ENCODE measurements around the gene TMEM89. TPM values are rescaled to one million over a fixed set of nuclear protein-coding genes. Genes with fewer than 3 reads are reported as not detected.

Gene TMEM89
- total RNA-seq, 1 experiment from 2014 or later = not detected

DNA sequence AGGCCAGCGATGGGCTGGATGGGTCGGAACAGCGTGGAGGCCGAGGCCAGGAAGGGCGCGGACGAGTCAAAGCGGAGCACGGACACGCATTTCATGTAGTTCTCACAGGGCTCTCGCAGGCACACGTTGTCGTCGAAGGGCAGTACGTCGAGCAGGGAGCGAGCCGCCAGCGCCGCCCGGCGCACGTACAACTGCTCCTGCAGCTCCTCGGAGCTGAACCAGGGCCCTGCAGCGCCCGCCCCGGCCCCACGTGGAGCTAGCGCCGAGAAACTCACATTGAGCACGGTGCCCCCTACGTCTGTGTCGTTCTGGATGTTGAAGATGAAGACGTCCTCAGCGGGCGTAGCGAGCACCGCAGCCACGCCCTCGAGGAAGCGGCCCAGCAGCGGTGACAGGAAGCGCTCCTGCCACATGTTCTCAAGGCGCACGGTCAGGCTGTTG is 35.3 kb upstream of the TMEM89 start:
- Mint-ChIP-seq H3K27ac (ENCODE audit: unreplicated experiment) (no peak overlapping the region), H3K36me3 (ENCODE audit: insufficient read depth, unreplicated experiment) (peaks cover 59% of the 10 kb centered on the region), H3K9me3 (ENCODE audit: low read depth, unreplicated experiment) (no peaks in the 10 kb centered on the region), H3K27me3 (ENCODE audit: unreplicated experiment) (no peaks in the 10 kb centered on the region), H3K4me3 (ENCODE audit: low read depth, unreplicated experiment) (no peak overlapping the region), H3K4me1 (ENCODE audit: low read depth, unreplicated experiment) (peaks cover 12% of the 10 kb centered on the region)
- no peak for DNase-seq
- TF ChIP-seq CTCF (IDR thresholded peaks at IDR 0.05; ENCODE audit: unreplicated experiment) = no peak
- intact Hi-C loops (cut with micrococcal nuclease; ENCODE audit: unreplicated experiment) = no loop called here
- no TSS peak for BruUV-seq (replicated peaks)
- CTCF ChIA-PET = interaction anchor here (0.6 kb wide), 1 partner anchor 34 kb away, joined by 3 read pairs; no protein-coding TSS in a partner anchor

DNA sequence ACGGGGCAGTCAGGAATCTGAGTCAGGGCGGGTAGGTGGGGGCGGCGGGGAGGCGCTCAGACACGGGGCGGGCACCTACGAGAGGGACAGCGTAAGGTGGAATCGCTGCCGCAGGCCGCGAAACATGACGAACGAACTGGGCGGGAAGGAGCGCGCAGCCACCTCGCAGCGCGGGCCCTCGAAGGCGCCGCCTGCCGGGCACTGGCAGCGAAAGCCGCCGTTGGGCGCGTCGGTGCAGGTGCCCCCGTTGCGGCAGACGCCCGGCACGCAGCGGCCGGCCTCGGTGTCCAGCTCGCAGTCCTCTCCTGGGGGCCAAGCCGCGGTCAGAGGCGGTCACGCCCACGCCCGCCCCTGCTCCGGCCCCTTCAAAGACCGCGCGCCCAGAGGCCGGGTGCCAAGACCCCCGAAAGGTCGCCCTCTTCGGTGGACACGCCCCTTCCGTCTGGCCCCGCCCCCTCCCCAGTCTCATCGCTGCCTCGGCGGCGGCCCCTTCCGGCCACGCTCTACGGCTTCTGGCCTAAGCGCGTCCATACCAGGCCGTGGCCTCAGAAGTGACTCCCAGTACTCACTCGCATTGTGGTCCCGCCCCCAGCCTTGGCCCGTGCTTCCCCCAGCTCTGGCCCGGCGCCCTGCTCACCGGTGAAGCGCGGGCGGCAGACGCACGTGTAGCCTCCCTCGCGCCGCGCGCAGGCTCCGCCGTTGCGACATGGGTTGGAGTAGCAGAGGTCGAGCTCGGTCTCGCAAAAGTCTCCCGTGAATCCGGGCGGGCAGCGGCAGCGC is 34.7 kb upstream of the TMEM89 start:
- Mint-ChIP-seq H3K36me3 (ENCODE audit: insufficient read depth, unreplicated experiment) (peaks cover 54% of the 10 kb centered on the region), H3K9me3 (ENCODE audit: low read depth, unreplicated experiment) (no peaks in the 10 kb centered on the region), H3K27ac (ENCODE audit: unreplicated experiment) (no peak overlapping the region), H3K27me3 (ENCODE audit: unreplicated experiment) (no peaks in the 10 kb centered on the region), H3K4me1 (ENCODE audit: low read depth, unreplicated experiment) (peaks cover 12% of the 10 kb centered on the region), H3K4me3 (ENCODE audit: low read depth, unreplicated experiment) (no peak overlapping the region)
- no peak for DNase-seq
- no peak for TF ChIP-seq CTCF (IDR thresholded peaks at IDR 0.05; ENCODE audit: unreplicated experiment)
- intact Hi-C loops (cut with micrococcal nuclease; ENCODE audit: unreplicated experiment) = no loop called here
- no TSS peak for BruUV-seq (replicated peaks)
- CTCF ChIA-PET = no interaction called here

GRCh38 chr3:48655606-48656005 is 34.0 kb upstream of the TMEM89 start:
- CTCF ChIA-PET = no interaction called here
- Mint-ChIP-seq H3K9me3 (ENCODE audit: low read depth, unreplicated experiment) (no peaks in the 10 kb centered on the region), H3K4me1 (ENCODE audit: low read depth, unreplicated experiment) (peaks cover 12% of the 10 kb centered on the region), H3K27ac (ENCODE audit: unreplicated experiment) (no peak overlapping the region), H3K4me3 (ENCODE audit: low read depth, unreplicated experiment) (no peak overlapping the region), H3K36me3 (ENCODE audit: insufficient read depth, unreplicated experiment) (peaks cover 54% of the 10 kb centered on the region), H3K27me3 (ENCODE audit: unreplicated experiment) (no peaks in the 10 kb centered on the region)
- no TSS peak for BruUV-seq (replicated peaks)
- TF ChIP-seq CTCF (IDR thresholded peaks at IDR 0.05; ENCODE audit: unreplicated experiment) = no peak
- intact Hi-C loops (cut with micrococcal nuclease; ENCODE audit: unreplicated experiment) = no loop called here
- no peak for DNase-seq

- Mint-ChIP-seq H3K27me3 (ENCODE audit: unreplicated experiment) (no peaks in the 10 kb centered on the region), H3K36me3 (ENCODE audit: insufficient read depth, unreplicated experiment) (peaks cover 58% of the 10 kb centered on the region), H3K27ac (ENCODE audit: unreplicated experiment) (no peak overlapping the region), H3K4me1 (ENCODE audit: low read depth, unreplicated experiment) (peaks cover 12% of the 10 kb centered on the region), H3K4me3 (ENCODE audit: low read depth, unreplicated experiment) (no peak overlapping the region), H3K9me3 (ENCODE audit: low read depth, unreplicated experiment) (no peaks in the 10 kb centered on the region)
- no peak for TF ChIP-seq CTCF (IDR thresholded peaks at IDR 0.05; ENCODE audit: unreplicated experiment)
- BruUV-seq (replicated peaks) = no TSS peak
- no peak for DNase-seq
- CTCF ChIA-PET = no interaction called here
- intact Hi-C loops (cut with micrococcal nuclease; ENCODE audit: unreplicated experiment) = no loop called here
These were observed 33.5 kb upstream of the TMEM89 start for GRCh38 chr3:48655063-48655462.

All from Calu3 (cell line).